Stimulated activated CD8-positive, alpha-beta memory T cell treated with anti-CD3 and anti-CD28 coated beads, Interleukin-4, amount 100 ng/mL, for 24 hours (primary cell): Measurements from ENCODE around the gene OR6C74.

Experiments used
- DNase-seq: peaks from one replicate; pipeline ENCODE4 v3.0.0-alpha.2; 2020; ENCODE audit warnings: low read depth

OR6C74 gene

DNA sequence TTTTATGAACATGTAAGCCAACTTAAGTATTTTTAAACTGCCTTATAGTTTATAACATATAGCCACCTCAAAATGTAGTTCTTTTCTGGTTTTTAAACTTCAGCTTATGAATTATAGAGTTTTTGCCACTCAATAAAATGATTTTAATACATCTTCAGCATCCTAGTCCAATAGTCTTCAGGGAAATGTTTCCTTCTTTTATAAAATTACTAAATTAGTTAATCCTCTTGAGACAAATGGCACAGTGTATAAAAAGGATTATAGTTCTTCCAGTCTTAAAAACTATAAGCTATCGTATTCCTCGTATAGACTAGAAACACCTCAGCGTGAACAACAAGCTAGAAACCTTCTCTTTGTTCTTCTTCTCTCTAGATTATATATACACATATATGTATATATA is at the start of gene OR6C74:
Gene OR6C74, plus strand, starts transcription at position 301 of the 400 bp plus-strand sequence. CDS start 2,679 bp downstream, outside the sequence.
- DNase-seq: no peak

DNA sequence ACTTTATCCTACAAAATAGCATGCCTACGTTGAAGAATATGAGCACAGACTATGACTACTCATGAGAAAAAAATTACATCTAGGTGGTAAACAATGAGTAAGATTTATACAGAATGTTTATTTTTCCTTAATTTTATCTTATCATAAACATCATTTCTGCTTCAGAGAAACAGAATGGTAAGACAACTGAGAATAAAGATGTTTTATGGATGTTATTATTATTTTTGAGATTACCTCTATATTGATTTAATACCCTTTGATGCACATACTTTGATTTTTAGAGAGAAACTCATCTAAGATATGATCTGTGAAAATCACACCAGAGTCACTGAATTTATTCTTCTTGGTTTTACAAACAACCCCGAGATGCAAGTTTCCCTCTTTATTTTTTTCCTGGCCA is 23.7 kb upstream of the OR6C74 start, which contains the start of gene OR10A7:
Gene OR10A7, plus strand, starts transcription at position 301 of the 400 bp plus-strand sequence. Its CDS starts 0 bp downstream, at position 301.
- DNase-seq: no peak

DNA sequence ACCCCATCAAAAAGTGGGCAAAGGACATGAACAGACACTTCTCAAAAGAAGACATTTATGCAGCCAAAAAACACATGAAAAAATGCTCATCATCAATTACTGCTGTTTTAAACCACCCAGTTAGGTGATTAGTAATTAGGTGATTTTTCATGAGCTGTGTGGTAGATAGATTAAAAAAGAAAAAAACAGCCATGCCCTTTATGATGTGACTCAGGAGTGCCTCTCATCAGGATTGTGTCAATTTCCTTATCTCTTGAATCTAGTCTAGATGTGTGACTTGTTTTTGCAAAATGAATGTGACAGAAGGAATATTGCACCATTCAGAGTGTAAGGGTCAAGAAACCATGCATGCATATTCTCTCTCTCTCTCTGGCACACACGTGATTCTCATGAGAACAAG is 17.9 kb upstream of the OR6C74 start:
- no peak for DNase-seq

DNA sequence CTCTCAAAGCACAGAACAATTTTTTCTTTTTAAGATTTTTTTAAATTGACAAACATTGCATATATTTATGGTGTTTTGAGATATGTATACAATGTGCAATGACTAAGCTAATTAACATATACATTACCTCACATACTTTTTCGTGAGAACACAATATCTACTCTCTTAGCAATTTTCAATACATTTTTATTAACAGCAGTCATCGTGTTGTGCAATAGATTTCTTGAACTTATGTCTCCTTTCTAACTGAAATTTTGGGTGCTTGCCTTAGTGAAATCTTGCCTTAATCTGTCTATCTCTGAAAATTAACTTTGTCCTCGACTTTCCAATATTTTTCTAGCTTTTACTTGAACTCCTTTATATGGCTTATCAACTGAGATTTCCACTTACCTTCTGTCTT is 16.8 kb upstream of the OR6C74 start:
- DNase-seq: no peak

DNA sequence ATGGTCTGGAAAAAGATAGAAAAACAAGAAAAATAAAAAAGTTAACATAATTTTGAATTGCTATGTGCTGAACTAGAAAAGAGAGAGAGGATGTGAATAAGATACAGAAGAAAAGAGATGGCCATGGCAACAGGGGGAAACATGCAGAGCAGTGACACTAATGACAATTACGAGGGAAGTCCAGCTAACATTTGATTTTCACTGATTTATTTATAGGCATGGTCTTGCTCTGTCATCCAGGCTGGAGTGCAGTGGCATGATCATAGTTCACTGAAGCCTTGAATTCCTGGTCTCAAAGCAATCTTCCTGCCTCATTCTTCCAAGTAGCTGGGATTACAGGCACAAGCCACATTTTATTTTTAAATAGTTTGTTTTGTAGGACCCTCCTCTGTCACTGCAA is 1.8 kb downstream of the OR6C74 start:
- no peak for DNase-seq

DNA sequence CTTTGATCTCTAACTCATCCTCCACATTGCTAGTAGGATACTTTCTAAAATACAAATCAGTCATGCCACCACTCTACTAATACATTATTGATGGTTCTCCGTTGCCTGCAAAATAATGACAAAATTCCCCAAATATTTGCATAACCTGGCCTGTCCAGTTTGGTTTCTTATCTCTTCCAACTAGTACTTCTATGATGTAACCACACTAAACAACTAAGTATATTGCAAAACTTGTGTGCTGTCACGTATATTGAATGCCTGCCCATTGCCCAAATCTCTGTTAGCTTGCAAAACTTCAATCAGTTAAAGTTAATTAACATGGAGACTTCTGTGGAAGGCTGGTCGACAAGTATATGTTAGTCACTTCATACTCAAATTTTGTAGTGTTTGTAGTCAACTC is 6.5 kb downstream of the OR6C74 start:
- no peak for DNase-seq

DNA sequence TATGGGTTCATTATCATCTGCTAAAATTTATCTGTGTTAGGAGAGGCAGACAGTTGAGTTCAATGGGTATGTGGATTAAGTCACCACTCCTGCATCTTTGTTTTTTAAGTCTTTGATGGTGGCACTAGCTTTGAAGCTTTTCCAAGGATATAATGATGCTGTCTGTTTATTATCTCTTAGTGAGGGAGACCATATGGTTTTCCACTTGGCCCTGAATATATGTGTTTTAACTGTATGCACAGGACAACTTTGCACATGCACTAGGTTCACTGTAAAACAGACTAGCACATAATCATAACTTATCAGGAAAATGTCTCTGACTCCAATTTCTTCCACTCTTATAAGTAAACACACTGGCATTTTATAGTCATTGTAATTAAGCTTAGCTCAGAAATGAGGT is 8.9 kb downstream of the OR6C74 start:
- no peak for DNase-seq

DNA sequence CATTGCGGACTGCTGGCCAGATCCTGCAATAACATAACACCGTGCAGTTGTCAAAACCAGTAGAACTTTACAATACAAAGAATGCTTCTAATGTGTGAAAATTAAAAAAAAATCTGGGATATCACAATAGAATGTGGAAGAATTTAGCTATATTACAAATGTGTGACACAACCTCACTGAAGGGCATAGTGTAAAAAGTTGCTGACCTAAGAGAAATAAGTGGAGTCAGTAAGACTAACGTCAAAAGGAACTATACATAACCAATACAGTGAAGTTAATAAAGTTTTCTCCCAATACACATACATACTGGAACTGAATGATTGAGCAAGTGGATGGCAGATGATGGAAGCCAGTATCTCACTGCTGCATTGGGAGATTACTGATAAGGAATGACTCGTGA is 12.4 kb downstream of the OR6C74 start:
- DNase-seq: no peak

DNA sequence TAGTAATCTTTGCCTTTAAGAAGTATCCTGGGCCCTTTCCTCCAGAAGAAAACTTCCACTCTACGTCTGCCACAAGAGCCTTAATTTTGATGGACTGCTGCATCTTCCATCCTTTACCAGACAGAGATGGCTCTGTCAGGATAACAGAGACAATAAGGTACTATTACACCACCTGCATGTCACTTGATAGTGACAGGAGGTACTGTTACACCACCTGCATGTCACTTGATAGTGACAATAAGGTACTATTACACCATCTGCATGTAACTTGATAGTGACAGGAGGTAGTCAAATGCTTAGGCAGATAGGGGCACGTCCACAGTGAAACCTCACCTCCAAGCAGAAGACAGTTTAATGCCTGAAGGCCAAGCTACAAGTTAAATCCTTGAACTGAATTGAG is 13.9 kb downstream of the OR6C74 start:
- DNase-seq: no peak

DNA sequence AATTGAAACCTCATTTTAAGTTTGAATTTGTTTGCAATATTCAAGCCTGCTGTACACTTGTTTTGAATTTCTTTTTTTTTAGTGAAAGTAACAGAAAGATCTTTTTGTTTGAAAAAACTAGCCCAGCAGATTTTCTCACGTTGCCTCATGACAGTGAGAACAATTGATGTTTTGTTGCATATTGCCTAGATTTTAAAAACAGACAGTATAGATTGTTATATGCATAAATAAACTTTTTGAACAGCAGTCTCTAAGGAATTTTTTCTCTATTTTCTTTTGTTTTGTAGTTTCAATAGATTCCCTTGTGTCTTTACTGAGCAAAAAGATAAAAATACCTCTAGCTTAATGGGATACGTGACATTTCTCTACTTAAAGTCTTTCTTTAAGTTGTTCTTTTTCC is 36.6 kb downstream of the OR6C74 start:
- no peak for DNase-seq

DNA sequence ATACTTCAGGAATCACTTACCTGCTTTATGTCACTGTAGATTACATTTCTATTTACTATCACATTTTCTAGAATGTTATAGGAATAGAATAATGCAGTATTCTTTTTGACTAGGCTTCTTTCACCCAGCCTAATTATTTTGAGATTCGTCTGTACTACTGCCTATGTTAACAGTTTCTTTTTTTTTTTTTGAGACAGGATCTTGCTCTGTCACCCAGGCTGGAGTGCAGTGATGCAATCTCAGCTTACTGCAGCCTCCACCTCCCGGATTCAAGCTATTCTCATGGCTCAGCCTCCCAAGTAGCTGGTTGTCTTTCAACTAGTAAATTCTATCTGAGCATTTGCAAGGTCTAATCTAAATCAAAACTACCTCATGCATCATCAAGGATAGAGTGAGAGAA is 45.6 kb downstream of the OR6C74 start:
- no peak for DNase-seq
